ENCODE measurements around the gene NCK1.
"Not testable (repeated sequence)": the region's sequence is repeated elsewhere in the genome, so short reads cannot be mapped to it uniquely, and the experiment has no call there.

DNA sequence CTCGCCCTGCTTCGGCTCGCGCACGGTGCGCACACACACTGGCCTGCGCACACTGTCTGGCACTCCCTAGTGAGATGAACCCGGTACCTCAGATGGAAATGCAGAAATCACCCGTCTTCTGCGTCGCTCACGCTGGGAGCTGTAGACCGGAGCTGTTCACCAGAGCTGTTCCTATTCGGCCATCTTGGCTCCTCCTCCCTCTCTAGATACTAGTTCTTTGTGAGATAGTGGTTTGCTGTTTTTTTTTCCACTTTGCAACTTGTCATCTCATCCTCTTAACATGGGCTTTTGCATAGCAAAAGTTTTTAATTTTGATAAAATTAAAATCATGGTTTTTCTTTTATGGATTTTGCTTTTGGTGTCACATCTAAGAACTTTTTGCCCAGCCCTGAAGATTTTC, 107.5 kb downstream of the NCK1 start:
- TF ChIP-seq EZH2phosphoT487 (IDR thresholded peaks at IDR 0.05; ENCODE audit: borderline replicate concordance, low read length); EZH2 (IDR thresholded peaks at IDR 0.05; ENCODE audit: low read length, unreplicated experiment): not testable (repeated sequence)
- TF ChIP-seq, protein P1, sequence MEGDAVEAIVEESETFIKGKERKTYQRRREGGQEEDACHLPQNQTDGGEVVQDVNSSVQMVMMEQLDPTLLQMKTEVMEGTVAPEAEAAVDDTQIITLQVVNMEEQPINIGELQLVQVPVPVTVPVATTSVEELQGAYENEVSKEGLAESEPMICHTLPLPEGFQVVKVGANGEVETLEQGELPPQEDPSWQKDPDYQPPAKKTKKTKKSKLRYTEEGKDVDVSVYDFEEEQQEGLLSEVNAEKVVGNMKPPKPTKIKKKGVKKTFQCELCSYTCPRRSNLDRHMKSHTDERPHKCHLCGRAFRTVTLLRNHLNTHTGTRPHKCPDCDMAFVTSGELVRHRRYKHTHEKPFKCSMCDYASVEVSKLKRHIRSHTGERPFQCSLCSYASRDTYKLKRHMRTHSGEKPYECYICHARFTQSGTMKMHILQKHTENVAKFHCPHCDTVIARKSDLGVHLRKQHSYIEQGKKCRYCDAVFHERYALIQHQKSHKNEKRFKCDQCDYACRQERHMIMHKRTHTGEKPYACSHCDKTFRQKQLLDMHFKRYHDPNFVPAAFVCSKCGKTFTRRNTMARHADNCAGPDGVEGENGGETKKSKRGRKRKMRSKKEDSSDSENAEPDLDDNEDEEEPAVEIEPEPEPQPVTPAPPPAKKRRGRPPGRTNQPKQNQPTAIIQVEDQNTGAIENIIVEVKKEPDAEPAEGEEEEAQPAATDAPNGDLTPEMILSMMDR (conservative IDR thresholded peaks at IDR 0.05; ENCODE audit: low read depth, low read length), result not testable (repeated sequence)

Measured in PC-3 (cell line).